ENCODE data around the gene PLXNA3. TPM values are rescaled to one million over a fixed set of nuclear protein-coding genes. Genes with fewer than 3 reads are reported as not detected.
A peak's percentile ranks its signal among the peaks of the same experiment; 100 is the strongest.

PLXNA3 gene
- polyA plus RNA-seq, 3 donors, result 0.02 to 10.9 TPM; not detected in 1

DNA sequence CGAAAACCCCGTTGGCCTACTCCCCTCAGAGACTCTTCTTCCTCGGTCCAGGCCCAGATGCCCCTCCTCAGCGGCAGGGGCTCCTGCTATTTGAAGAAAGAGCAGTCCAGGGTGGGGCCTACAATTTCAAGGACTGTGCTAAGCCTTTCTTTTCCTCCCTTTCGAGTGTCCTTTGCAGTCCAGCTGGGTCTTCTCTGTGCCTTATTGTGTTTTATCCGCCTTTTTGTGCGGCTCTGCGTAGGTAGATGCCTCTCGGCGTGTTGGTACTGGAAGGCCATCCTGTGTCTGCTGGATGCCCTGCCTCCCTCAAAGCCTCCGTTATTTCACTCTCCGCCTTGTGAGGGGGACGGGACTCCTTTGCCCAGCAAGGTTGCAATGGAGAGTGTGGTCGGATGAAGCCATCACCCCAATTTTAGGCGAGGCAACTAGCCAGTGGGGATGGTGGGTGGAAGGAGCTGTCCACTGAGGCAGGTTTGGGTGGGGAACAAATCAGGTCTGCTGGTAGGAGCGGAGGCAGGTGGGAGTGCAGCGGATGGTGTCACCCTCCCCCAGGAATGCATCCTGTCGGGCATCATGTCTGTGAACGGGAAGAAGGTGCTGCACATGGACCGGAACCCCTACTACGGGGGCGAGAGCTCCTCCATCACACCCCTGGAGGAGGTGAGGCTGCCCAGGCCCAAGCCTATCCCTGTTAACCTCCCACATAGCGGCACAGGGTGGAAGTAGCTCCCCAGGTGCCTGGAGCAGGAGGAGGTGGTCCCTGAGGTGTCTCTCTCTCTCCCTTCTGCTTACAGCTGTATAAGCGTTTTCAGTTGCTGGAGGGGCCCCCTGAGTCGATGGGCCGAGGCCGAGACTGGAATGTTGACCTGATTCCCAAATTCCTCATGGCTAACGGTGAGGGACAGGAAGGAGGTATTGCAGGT is 19.8 kb upstream of the PLXNA3 start:
- TF ChIP-seq, protein P1, sequence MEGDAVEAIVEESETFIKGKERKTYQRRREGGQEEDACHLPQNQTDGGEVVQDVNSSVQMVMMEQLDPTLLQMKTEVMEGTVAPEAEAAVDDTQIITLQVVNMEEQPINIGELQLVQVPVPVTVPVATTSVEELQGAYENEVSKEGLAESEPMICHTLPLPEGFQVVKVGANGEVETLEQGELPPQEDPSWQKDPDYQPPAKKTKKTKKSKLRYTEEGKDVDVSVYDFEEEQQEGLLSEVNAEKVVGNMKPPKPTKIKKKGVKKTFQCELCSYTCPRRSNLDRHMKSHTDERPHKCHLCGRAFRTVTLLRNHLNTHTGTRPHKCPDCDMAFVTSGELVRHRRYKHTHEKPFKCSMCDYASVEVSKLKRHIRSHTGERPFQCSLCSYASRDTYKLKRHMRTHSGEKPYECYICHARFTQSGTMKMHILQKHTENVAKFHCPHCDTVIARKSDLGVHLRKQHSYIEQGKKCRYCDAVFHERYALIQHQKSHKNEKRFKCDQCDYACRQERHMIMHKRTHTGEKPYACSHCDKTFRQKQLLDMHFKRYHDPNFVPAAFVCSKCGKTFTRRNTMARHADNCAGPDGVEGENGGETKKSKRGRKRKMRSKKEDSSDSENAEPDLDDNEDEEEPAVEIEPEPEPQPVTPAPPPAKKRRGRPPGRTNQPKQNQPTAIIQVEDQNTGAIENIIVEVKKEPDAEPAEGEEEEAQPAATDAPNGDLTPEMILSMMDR (IDR thresholded peaks at IDR 0.05), result no peak
- WGBS (ENCODE audit: insufficient coverage), result 80% methylated on average over 2 of the region's 28 CpGs

DNA sequence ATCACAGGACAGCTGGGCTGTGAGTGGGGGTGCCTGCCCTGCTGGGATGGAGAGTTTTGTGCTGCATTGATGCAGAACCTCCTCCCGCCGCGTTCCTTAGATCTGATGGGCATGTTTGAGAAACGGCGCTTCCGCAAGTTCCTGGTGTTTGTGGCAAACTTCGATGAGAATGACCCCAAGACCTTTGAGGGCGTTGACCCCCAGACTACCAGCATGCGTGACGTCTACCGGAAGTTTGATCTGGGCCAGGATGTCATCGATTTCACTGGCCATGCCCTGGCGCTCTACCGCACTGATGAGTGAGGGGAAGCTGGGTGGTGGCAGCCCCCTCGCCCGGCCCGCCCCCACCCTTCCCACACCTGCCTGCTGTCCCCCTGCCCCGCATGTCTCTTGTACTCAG is 18.2 kb upstream of the PLXNA3 start:
- Histone ChIP-seq H4K20me1 (ENCODE audit: insufficient read depth, low read length) (peaks cover 17% of the 10 kb centered on the region), H3K79me2 (ENCODE audit: insufficient read depth, low read length) (peaks cover 40% of the 10 kb centered on the region), H3K4me2 (replicated peaks; ENCODE audit: extremely low read depth, low read length, poor library complexity, severe bottlenecking) (no peak overlapping the region), H3K36me3 (replicated peaks in 1 of 2; ENCODE audit: control insufficient read depth in 1 of 2, insufficient read depth in 2 of 2, low read length in 2 of 2) (peaks cover 42 to 45% of the 10 kb centered on the region in 2 donors), H2AFZ (ENCODE audit: insufficient read depth, low read depth, low read length, poor library complexity, severe bottlenecking) (no peak overlapping the region), H3K27ac (ENCODE audit: low read depth in 1 of 2, low read length in 2 of 2) (no peak overlapping the region), H3K4me3 (replicated peaks in 1 of 3; ENCODE audit: low read depth in 2 of 3, low read length in 3 of 3) (no peak overlapping the region), H3K9ac (ENCODE audit: insufficient read depth, low read length, poor library complexity, severe bottlenecking) (no peak overlapping the region), H3K9me3 (replicated peaks in 1 of 2; ENCODE audit: control insufficient read depth in 1 of 2, insufficient read depth in 1 of 2, low read length in 2 of 2) (peaks cover 0 to 5% of the 10 kb centered on the region in 2 donors), H3K27me3 (ENCODE audit: control insufficient read depth in 2 of 2, insufficient read depth in 2 of 2, low read length in 2 of 2) (no peaks in the 10 kb centered on the region), H3K4me1 (ENCODE audit: control insufficient read depth in 1 of 2, insufficient read depth in 2 of 2, low read length in 2 of 2) (peaks cover 25 to 33% of the 10 kb centered on the region in 2 donors)
- Mint-ChIP-seq H3K36me3 (peaks cover 45 to 60% of the 10 kb centered on the region in 2 donors), H3K4me1 (peaks cover 23% of the 10 kb centered on the region), H3K27me3 (ENCODE audit: low read depth in 3 of 3) (peaks cover 0 to 15% (median 0%) of the 10 kb centered on the region in 3 donors), H3K9me3 (peaks cover 0 to 20% (median 11%) of the 10 kb centered on the region in 7 donors), H3K27ac (no peak overlapping the region), H3K4me3 (no peak overlapping the region)
- TF ChIP-seq, protein P1 (IDR thresholded peaks at IDR 0.05), result no peak
- DNase-seq, result no peak
- WGBS (ENCODE audit: insufficient coverage), result 91% methylated on average over 8 of the region's 18 CpGs
- intact Hi-C loops (cut with micrococcal nuclease), result loop anchor here (5.0 kb wide), 2 partner anchors 37 to 38 kb away; partner anchors contain the start of gene LAGE3 (in 1 of the 2)

More for the DNA sequence above, 19.8 kb upstream of the PLXNA3 start:
- intact Hi-C loops (cut with micrococcal nuclease), result loop anchor here in 1 of 2 donors (5.0 kb wide), 1 partner anchor 36 kb away; no protein-coding TSS in a partner anchor
- no peak overlapping the region for H2AFZ ChIP-seq (ENCODE audit: insufficient read depth, low read depth, low read length, poor library complexity, severe bottlenecking)
- no peaks in the 10 kb centered on the region for H3K27me3 ChIP-seq (ENCODE audit: control insufficient read depth in 2 of 2, insufficient read depth in 2 of 2, low read length in 2 of 2)
- H3K27ac ChIP-seq (ENCODE audit: low read depth in 1 of 2, low read length in 2 of 2), result no peak overlapping the region
- peaks cover 20% of the 10 kb centered on the region for H3K4me1 Mint-ChIP-seq
- peak overlapping the region; percentile 60 for H3K9ac ChIP-seq (ENCODE audit: insufficient read depth, low read length, poor library complexity, severe bottlenecking)
- H3K36me3 ChIP-seq (replicated peaks in 1 of 2; ENCODE audit: control insufficient read depth in 1 of 2, insufficient read depth in 2 of 2, low read length in 2 of 2), result peaks cover 55 to 62% of the 10 kb centered on the region in 2 donors
- H3K36me3 Mint-ChIP-seq, result peaks cover 58 to 74% of the 10 kb centered on the region in 2 donors
- H3K9me3 Mint-ChIP-seq, result peaks cover 0 to 17% (median 11%) of the 10 kb centered on the region in 7 donors
- H3K4me1 ChIP-seq (ENCODE audit: control insufficient read depth in 1 of 2, insufficient read depth in 2 of 2, low read length in 2 of 2), result peaks cover 14 to 22% of the 10 kb centered on the region in 2 donors
- H4K20me1 ChIP-seq (ENCODE audit: insufficient read depth, low read length), result peaks cover 15% of the 10 kb centered on the region
- peaks cover 0 to 18% (median 0%) of the 10 kb centered on the region in 3 donors for H3K27me3 Mint-ChIP-seq (ENCODE audit: low read depth in 3 of 3)
- peak overlapping the region in 6 of 7 donors; percentile 40 to 79 (median 66) for H3K27ac Mint-ChIP-seq
- H3K79me2 ChIP-seq (ENCODE audit: insufficient read depth, low read length), result peaks cover 35% of the 10 kb centered on the region
- peaks cover 0 to 5% of the 10 kb centered on the region in 2 donors for H3K9me3 ChIP-seq (replicated peaks in 1 of 2; ENCODE audit: control insufficient read depth in 1 of 2, insufficient read depth in 1 of 2, low read length in 2 of 2)
- peak overlapping the region; percentile 75 for H3K4me2 ChIP-seq (replicated peaks; ENCODE audit: extremely low read depth, low read length, poor library complexity, severe bottlenecking)
- peak overlapping the region; percentile 53 to 75 (median 55) for H3K4me3 ChIP-seq (replicated peaks in 1 of 3; ENCODE audit: low read depth in 2 of 3, low read length in 3 of 3)
- H3K4me3 Mint-ChIP-seq, result peak overlapping the region; percentile 85 to 86
- DNase-seq, result no peak

Measured in CD14-positive monocyte (primary cell).